NT2/D1 (cell line): ENCODE results near the gene PYHIN1.

ENCODE experiments used
- SUZ12 ChIP-seq: IDR thresholded peaks from 2 replicates; pipeline ENCODE4 v1.6.1; 2011; ENCODE audit not compliant: insufficient read length, insufficient read depth; ENCODE audit errors: extremely low read depth
- YY1 ChIP-seq: IDR thresholded peaks from 2 replicates; pipeline ENCODE4 v1.6.1; 2011; ENCODE audit not compliant: insufficient read length, insufficient read depth
- ZNF274 ChIP-seq: IDR thresholded peaks from 2 replicates; pipeline ENCODE4 v1.6.1; 2011; ENCODE audit warnings: mild to moderate bottlenecking, low read depth, low read length

DNA sequence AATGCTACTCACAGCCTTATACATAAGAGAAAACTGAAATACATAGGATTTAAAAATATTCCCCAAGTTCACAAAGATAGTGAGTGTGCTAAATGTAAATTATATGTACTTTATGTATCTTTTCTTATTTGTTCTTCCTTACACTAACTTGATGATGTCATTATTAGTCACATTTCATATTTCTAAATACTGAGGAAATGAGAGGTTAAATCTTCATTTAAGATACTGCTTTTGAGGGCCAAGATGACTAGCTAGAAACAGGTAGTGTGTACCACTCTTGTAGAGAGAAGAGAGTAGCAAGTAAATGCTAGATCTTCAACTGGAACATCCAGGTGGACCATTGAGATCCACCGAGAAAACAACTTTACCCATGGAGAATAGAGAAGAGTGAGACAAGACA is 29.8 kb downstream of the PYHIN1 start:
- TF ChIP-seq ZNF274, result no peak
- TF ChIP-seq SUZ12, result no peak
- TF ChIP-seq YY1, result no peak
